Measurements from ENCODE around the gene GATAD1. TPM values are rescaled to one million over a fixed set of nuclear protein-coding genes. Genes with fewer than 3 reads are reported as not detected.

The GATAD1 gene
- total RNA-seq, 3 donors from 2014 or later: 30.1 to 40.5 (median 37.9) TPM

- intact Hi-C loops (cut with DNase I, micrococcal nuclease): no loop called here
- H3K4me3 ChIP-seq: no peak overlapping the region
- ATAC-seq (no peak), DNase-seq (no peak)
- no peak for TF ChIP-seq CTCF (IDR thresholded peaks at IDR 0.05)
- H3K9me3 ChIP-seq: no peaks in the 10 kb centered on the region
- H3K4me1 ChIP-seq (ENCODE audit: low read depth): no peaks in the 10 kb centered on the region
- H3K36me3 ChIP-seq (ENCODE audit: low read depth): no peaks in the 10 kb centered on the region
Measured at GRCh38 chr7:92503767-92504166, 56.5 kb downstream of the GATAD1 start.

GRCh38 chr7:92504563-92504962 lies 57.3 kb downstream of the GATAD1 start:
- H3K4me3 ChIP-seq: no peak overlapping the region
- no peak for DNase-seq
- ATAC-seq: no peak
- no peaks in the 10 kb centered on the region for H3K36me3 ChIP-seq (ENCODE audit: low read depth)
- no peaks in the 10 kb centered on the region for H3K9me3 ChIP-seq
- no peaks in the 10 kb centered on the region for H3K4me1 ChIP-seq (ENCODE audit: low read depth)
- no peak for TF ChIP-seq CTCF (IDR thresholded peaks at IDR 0.05)
- intact Hi-C loops (cut with DNase I, micrococcal nuclease): no loop called here

GRCh38 chr7:92506363-92506762 lies 59.1 kb downstream of the GATAD1 start:
- no peaks in the 10 kb centered on the region for H3K36me3 ChIP-seq (ENCODE audit: low read depth)
- H3K9me3 ChIP-seq: no peaks in the 10 kb centered on the region
- TF ChIP-seq CTCF (IDR thresholded peaks at IDR 0.05): no peak
- ATAC-seq: no peak
- intact Hi-C loops (cut with DNase I, micrococcal nuclease): no loop called here
- DNase-seq: no peak
- no peak overlapping the region for H3K4me3 ChIP-seq
- H3K4me1 ChIP-seq (ENCODE audit: low read depth): no peaks in the 10 kb centered on the region

GRCh38 chr7:92508946-92509345 lies 61.7 kb downstream of the GATAD1 start:
- Histone ChIP-seq H3K9me3 (no peaks in the 10 kb centered on the region), H3K36me3 (ENCODE audit: low read depth) (no peaks in the 10 kb centered on the region), H3K4me3 (no peak overlapping the region), H3K4me1 (ENCODE audit: low read depth) (no peaks in the 10 kb centered on the region)
- ATAC-seq (no peak), DNase-seq (no peak)
- intact Hi-C loops (cut with DNase I, micrococcal nuclease): no loop called here
- TF ChIP-seq CTCF (IDR thresholded peaks at IDR 0.05): no peak

Other genes with a start within 250 kb of the GATAD1 start
- 10 to 100 TPM; 34.9 to 45.9 (median 37.9) TPM for gene KRIT1, start 201.6 kb upstream of the GATAD1 start, total RNA-seq
- 10 to 100 TPM; 34.7 to 74.8 (median 40.9) TPM for gene ANKIB1, start 201.5 kb upstream of the GATAD1 start, total RNA-seq
- not detected for gene ERVW-1, start 30.5 kb downstream of the GATAD1 start, total RNA-seq
- gene PEX1, start 81.0 kb downstream of the GATAD1 start, total RNA-seq: 10 to 100 TPM; 17.4 to 21.5 (median 20.4) TPM
- 10 to 100 TPM in 2 of 3 donors, 1 to 10 TPM in 1; 8.7 to 12.9 (median 12.3) TPM for gene RBM48, start 81.3 kb downstream of the GATAD1 start, total RNA-seq
- gene FAM133B, start 142.9 kb downstream of the GATAD1 start, total RNA-seq: 10 to 100 TPM; 17.3 to 25.7 (median 21.9) TPM